ENCODE results near the gene P2RY8. TPM values are rescaled to one million over a fixed set of nuclear protein-coding genes. Genes with fewer than 3 reads are reported as not detected.
A peak's percentile ranks its signal among the peaks of the same experiment; 100 is the strongest.

Gene P2RY8
- total and polyA plus RNA-seq, 10 of the 15 experiments (the other 5 are each of a cell fraction or from before 2014, with no cell fraction given): 2.0 to 64.4 (median 36.5) TPM

DNA sequence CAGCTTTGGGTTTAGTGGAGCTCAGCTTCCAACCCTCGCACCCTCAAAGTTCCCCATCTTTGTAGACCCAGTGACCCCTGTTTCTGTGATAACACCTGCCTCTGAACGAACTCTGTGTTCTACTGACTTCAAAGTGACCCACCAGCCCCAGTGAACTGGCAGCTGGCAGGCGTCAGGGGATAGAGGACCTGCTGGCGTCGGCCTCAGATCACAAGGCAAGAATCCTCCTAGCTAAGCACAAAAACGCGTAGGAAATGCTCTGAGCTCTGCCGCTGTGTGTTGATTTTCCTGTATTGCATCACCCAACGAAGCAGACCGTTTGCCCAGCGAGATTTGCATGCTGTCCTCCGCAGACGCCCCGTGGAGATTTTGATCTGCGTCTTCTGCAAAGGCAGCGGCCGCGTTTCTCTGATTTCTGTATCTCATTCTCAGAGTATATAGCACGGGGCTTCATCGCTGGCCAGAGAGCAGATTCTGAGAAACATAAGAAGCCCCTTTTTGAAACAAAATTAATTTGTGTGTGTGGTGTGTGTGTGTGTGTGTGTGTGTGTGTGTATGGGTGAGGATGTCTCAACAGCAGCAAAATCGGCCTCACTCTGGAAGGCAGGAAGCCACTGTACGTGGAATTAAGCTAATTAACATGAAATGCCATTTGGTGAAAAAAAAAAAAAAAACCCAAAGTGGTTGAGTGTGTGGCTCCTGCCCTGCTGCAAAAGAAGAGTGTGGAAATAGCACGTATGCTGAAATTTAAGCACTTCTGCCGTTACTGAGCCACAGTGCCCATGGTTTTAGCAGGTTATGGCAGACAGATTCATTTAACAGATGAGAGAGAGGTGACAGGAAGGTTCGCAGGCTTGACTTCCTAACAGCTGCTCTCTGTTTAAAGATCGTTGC, 55.1 kb downstream of the P2RY8 start (continued):
- TF ChIP-seq, protein P1, sequence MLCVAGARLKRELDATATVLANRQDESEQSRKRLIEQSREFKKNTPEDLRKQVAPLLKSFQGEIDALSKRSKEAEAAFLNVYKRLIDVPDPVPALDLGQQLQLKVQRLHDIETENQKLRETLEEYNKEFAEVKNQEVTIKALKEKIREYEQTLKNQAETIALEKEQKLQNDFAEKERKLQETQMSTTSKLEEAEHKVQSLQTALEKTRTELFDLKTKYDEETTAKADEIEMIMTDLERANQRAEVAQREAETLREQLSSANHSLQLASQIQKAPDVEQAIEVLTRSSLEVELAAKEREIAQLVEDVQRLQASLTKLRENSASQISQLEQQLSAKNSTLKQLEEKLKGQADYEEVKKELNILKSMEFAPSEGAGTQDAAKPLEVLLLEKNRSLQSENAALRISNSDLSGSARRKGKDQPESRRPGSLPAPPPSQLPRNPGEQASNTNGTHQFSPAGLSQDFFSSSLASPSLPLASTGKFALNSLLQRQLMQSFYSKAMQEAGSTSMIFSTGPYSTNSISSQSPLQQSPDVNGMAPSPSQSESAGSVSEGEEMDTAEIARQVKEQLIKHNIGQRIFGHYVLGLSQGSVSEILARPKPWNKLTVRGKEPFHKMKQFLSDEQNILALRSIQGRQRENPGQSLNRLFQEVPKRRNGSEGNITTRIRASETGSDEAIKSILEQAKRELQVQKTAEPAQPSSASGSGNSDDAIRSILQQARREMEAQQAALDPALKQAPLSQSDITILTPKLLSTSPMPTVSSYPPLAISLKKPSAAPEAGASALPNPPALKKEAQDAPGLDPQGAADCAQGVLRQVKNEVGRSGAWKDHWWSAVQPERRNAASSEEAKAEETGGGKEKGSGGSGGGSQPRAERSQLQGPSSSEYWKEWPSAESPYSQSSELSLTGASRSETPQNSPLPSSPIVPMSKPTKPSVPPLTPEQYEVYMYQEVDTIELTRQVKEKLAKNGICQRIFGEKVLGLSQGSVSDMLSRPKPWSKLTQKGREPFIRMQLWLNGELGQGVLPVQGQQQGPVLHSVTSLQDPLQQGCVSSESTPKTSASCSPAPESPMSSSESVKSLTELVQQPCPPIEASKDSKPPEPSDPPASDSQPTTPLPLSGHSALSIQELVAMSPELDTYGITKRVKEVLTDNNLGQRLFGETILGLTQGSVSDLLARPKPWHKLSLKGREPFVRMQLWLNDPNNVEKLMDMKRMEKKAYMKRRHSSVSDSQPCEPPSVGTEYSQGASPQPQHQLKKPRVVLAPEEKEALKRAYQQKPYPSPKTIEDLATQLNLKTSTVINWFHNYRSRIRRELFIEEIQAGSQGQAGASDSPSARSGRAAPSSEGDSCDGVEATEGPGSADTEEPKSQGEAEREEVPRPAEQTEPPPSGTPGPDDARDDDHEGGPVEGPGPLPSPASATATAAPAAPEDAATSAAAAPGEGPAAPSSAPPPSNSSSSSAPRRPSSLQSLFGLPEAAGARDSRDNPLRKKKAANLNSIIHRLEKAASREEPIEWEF (IDR thresholded peaks at IDR 0.05; ENCODE audit: insufficient replicate concordance, low read depth, low read length): peak; percentile 22
- TF ChIP-seq, protein P2, sequence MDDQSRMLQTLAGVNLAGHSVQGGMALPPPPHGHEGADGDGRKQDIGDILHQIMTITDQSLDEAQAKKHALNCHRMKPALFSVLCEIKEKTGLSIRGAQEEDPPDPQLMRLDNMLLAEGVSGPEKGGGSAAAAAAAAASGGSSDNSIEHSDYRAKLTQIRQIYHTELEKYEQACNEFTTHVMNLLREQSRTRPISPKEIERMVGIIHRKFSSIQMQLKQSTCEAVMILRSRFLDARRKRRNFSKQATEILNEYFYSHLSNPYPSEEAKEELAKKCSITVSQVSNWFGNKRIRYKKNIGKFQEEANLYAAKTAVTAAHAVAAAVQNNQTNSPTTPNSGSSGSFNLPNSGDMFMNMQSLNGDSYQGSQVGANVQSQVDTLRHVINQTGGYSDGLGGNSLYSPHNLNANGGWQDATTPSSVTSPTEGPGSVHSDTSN (IDR thresholded peaks at IDR 0.05; ENCODE audit: insufficient replicate concordance, low read depth, low read length): no peak
- TF ChIP-seq POU2F2 (IDR thresholded peaks at IDR 0.05; ENCODE audit: borderline replicate concordance, low read depth, low read length) (peak; percentile 98; the same call in 2 of the 3 replicates), MEF2A (IDR thresholded peaks at IDR 0.05; ENCODE audit: insufficient read depth, low read depth, low read length) (peak; percentile 31; the same call in 1 of the 2 replicates), CEBPB (IDR thresholded peaks at IDR 0.05; ENCODE audit: borderline replicate concordance in 1 of 2, low read depth in 2 of 2, low read length in 2 of 2) (peak in 1 of 2 experiments; percentile 98; a peak in 2 of 4 replicates), PAX8 (IDR thresholded peaks at IDR 0.05) (no peak), TBL1XR1 (IDR thresholded peaks at IDR 0.05; ENCODE audit: low read depth, low read length) (no peak), TCF3 (IDR thresholded peaks at IDR 0.05; ENCODE audit: borderline replicate concordance, insufficient read depth, low read depth, low read length) (peak; percentile 80; the same call in 1 of the 2 replicates), EP300 (IDR thresholded peaks at IDR 0.05; ENCODE audit: borderline replicate concordance in 1 of 2, control insufficient read depth in 1 of 2, low read depth in 2 of 2, low read length in 2 of 2) (peak; percentile 78 to 88; a peak in 2 of 4 replicates), YBX1 (IDR thresholded peaks at IDR 0.05) (no peak), RAD51 (IDR thresholded peaks at IDR 0.05) (no peak), MTA3 (IDR thresholded peaks at IDR 0.05; ENCODE audit: borderline replicate concordance, low read length) (no peak), EZH2 (IDR thresholded peaks at IDR 0.05; ENCODE audit: borderline replicate concordance, control insufficient read depth, low read depth, low read length) (no peak), NR2C2 (IDR thresholded peaks at IDR 0.05; ENCODE audit: borderline replicate concordance, control insufficient read depth, insufficient read length, low read depth) (no peak), ZNF384 (IDR thresholded peaks at IDR 0.05; ENCODE audit: borderline replicate concordance, low read depth, low read length) (peak; percentile 77)
- TF ChIP-seq, protein P3, sequence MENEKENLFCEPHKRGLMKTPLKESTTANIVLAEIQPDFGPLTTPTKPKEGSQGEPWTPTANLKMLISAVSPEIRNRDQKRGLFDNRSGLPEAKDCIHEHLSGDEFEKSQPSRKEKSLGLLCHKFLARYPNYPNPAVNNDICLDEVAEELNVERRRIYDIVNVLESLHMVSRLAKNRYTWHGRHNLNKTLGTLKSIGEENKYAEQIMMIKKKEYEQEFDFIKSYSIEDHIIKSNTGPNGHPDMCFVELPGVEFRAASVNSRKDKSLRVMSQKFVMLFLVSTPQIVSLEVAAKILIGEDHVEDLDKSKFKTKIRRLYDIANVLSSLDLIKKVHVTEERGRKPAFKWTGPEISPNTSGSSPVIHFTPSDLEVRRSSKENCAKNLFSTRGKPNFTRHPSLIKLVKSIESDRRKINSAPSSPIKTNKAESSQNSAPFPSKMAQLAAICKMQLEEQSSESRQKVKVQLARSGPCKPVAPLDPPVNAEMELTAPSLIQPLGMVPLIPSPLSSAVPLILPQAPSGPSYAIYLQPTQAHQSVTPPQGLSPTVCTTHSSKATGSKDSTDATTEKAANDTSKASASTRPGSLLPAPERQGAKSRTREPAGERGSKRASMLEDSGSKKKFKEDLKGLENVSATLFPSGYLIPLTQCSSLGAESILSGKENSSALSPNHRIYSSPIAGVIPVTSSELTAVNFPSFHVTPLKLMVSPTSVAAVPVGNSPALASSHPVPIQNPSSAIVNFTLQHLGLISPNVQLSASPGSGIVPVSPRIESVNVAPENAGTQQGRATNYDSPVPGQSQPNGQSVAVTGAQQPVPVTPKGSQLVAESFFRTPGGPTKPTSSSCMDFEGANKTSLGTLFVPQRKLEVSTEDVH (IDR thresholded peaks at IDR 0.05; ENCODE audit: low read depth, partially characterized antibody): peak; percentile 30
- TF ChIP-seq, protein P4, sequence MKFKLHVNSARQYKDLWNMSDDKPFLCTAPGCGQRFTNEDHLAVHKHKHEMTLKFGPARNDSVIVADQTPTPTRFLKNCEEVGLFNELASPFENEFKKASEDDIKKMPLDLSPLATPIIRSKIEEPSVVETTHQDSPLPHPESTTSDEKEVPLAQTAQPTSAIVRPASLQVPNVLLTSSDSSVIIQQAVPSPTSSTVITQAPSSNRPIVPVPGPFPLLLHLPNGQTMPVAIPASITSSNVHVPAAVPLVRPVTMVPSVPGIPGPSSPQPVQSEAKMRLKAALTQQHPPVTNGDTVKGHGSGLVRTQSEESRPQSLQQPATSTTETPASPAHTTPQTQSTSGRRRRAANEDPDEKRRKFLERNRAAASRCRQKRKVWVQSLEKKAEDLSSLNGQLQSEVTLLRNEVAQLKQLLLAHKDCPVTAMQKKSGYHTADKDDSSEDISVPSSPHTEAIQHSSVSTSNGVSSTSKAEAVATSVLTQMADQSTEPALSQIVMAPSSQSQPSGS (IDR thresholded peaks at IDR 0.05; ENCODE audit: low read length): peak; percentile 76
